ENCODE measurements around the gene VAPB. TPM values are rescaled to one million over a fixed set of nuclear protein-coding genes. Genes with fewer than 3 reads are reported as not detected.

VAPB gene
- total RNA-seq, 1 experiment from 2014 or later: 46.6 TPM

DNA sequence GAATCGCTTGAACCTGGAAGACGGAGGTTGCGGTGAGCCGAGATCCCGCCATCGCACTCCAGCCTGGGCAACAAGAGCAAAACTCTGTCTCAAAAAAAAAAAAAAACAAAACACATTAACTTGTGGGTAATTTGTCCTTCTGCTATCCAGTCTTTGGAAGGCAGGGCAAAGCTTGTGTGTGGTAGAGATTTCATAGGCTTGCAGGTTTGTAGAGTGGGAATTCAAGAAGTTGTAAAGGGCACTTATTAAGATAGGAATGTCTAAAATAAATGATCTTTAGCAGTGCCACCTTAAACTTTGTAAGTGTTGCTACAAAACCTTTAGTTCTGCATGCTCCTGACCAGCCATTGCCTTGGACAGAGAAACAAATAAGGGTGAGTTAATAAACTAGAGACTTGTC, 8.4 kb downstream of the VAPB start:
- CTCF ChIA-PET: no interaction called here
- Mint-ChIP-seq H3K4me1 (peaks cover 47% of the 10 kb centered on the region), H3K27me3 (ENCODE audit: low read depth) (no peaks in the 10 kb centered on the region), H3K27ac (no peak overlapping the region), H3K4me3 (no peak overlapping the region), H3K9me3 (no peaks in the 10 kb centered on the region), H3K36me3 (peaks cover 5% of the 10 kb centered on the region)
- DNase-seq (ENCODE audit: low spot score): no peak
- no peak for ATAC-seq
- POLR2A ChIA-PET: interaction anchor here (0.7 kb wide), 1 partner anchor 16 kb away, joined by 3 read pairs; no protein-coding TSS in a partner anchor
- TF ChIP-seq ZBTB21 (CRISPR knock-in tag; IDR thresholded peaks at IDR 0.05; ENCODE audit: borderline replicate concordance) (no peak), CREM (CRISPR knock-in tag; IDR thresholded peaks at IDR 0.05) (no peak), ATF1 (CRISPR knock-in tag; IDR thresholded peaks at IDR 0.05) (no peak), NFYB (CRISPR knock-in tag; conservative IDR thresholded peaks at IDR 0.05; ENCODE audit: low read depth) (no peak), PRRX2 (CRISPR knock-in tag; IDR thresholded peaks at IDR 0.05) (no peak), IRF2 (CRISPR knock-in tag; IDR thresholded peaks at IDR 0.05; ENCODE audit: borderline replicate concordance, low read depth) (no peak), TCF7 (CRISPR knock-in tag; IDR thresholded peaks at IDR 0.05; ENCODE audit: low read depth) (no peak)
- TF ChIP-seq, protein P1, sequence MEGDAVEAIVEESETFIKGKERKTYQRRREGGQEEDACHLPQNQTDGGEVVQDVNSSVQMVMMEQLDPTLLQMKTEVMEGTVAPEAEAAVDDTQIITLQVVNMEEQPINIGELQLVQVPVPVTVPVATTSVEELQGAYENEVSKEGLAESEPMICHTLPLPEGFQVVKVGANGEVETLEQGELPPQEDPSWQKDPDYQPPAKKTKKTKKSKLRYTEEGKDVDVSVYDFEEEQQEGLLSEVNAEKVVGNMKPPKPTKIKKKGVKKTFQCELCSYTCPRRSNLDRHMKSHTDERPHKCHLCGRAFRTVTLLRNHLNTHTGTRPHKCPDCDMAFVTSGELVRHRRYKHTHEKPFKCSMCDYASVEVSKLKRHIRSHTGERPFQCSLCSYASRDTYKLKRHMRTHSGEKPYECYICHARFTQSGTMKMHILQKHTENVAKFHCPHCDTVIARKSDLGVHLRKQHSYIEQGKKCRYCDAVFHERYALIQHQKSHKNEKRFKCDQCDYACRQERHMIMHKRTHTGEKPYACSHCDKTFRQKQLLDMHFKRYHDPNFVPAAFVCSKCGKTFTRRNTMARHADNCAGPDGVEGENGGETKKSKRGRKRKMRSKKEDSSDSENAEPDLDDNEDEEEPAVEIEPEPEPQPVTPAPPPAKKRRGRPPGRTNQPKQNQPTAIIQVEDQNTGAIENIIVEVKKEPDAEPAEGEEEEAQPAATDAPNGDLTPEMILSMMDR (IDR thresholded peaks at IDR 0.05): no peak
- TF ChIP-seq, protein P2, sequence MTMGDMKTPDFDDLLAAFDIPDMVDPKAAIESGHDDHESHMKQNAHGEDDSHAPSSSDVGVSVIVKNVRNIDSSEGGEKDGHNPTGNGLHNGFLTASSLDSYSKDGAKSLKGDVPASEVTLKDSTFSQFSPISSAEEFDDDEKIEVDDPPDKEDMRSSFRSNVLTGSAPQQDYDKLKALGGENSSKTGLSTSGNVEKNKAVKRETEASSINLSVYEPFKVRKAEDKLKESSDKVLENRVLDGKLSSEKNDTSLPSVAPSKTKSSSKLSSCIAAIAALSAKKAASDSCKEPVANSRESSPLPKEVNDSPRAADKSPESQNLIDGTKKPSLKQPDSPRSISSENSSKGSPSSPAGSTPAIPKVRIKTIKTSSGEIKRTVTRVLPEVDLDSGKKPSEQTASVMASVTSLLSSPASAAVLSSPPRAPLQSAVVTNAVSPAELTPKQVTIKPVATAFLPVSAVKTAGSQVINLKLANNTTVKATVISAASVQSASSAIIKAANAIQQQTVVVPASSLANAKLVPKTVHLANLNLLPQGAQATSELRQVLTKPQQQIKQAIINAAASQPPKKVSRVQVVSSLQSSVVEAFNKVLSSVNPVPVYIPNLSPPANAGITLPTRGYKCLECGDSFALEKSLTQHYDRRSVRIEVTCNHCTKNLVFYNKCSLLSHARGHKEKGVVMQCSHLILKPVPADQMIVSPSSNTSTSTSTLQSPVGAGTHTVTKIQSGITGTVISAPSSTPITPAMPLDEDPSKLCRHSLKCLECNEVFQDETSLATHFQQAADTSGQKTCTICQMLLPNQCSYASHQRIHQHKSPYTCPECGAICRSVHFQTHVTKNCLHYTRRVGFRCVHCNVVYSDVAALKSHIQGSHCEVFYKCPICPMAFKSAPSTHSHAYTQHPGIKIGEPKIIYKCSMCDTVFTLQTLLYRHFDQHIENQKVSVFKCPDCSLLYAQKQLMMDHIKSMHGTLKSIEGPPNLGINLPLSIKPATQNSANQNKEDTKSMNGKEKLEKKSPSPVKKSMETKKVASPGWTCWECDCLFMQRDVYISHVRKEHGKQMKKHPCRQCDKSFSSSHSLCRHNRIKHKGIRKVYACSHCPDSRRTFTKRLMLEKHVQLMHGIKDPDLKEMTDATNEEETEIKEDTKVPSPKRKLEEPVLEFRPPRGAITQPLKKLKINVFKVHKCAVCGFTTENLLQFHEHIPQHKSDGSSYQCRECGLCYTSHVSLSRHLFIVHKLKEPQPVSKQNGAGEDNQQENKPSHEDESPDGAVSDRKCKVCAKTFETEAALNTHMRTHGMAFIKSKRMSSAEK (CRISPR knock-in tag; IDR thresholded peaks at IDR 0.05; ENCODE audit: borderline replicate concordance): no peak
- TF ChIP-seq, protein P3, sequence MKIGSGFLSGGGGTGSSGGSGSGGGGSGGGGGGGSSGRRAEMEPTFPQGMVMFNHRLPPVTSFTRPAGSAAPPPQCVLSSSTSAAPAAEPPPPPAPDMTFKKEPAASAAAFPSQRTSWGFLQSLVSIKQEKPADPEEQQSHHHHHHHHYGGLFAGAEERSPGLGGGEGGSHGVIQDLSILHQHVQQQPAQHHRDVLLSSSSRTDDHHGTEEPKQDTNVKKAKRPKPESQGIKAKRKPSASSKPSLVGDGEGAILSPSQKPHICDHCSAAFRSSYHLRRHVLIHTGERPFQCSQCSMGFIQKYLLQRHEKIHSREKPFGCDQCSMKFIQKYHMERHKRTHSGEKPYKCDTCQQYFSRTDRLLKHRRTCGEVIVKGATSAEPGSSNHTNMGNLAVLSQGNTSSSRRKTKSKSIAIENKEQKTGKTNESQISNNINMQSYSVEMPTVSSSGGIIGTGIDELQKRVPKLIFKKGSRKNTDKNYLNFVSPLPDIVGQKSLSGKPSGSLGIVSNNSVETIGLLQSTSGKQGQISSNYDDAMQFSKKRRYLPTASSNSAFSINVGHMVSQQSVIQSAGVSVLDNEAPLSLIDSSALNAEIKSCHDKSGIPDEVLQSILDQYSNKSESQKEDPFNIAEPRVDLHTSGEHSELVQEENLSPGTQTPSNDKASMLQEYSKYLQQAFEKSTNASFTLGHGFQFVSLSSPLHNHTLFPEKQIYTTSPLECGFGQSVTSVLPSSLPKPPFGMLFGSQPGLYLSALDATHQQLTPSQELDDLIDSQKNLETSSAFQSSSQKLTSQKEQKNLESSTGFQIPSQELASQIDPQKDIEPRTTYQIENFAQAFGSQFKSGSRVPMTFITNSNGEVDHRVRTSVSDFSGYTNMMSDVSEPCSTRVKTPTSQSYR (CRISPR knock-in tag; IDR thresholded peaks at IDR 0.05): no peak
- TF ChIP-seq, protein P4, sequence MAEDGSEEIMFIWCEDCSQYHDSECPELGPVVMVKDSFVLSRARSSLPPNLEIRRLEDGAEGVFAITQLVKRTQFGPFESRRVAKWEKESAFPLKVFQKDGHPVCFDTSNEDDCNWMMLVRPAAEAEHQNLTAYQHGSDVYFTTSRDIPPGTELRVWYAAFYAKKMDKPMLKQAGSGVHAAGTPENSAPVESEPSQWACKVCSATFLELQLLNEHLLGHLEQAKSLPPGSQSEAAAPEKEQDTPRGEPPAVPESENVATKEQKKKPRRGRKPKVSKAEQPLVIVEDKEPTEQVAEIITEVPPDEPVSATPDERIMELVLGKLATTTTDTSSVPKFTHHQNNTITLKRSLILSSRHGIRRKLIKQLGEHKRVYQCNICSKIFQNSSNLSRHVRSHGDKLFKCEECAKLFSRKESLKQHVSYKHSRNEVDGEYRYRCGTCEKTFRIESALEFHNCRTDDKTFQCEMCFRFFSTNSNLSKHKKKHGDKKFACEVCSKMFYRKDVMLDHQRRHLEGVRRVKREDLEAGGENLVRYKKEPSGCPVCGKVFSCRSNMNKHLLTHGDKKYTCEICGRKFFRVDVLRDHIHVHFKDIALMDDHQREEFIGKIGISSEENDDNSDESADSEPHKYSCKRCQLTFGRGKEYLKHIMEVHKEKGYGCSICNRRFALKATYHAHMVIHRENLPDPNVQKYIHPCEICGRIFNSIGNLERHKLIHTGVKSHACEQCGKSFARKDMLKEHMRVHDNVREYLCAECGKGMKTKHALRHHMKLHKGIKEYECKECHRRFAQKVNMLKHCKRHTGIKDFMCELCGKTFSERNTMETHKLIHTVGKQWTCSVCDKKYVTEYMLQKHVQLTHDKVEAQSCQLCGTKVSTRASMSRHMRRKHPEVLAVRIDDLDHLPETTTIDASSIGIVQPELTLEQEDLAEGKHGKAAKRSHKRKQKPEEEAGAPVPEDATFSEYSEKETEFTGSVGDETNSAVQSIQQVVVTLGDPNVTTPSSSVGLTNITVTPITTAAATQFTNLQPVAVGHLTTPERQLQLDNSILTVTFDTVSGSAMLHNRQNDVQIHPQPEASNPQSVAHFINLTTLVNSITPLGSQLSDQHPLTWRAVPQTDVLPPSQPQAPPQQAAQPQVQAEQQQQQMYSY (CRISPR knock-in tag; IDR thresholded peaks at IDR 0.05): no peak
- TF ChIP-seq, protein P5, sequence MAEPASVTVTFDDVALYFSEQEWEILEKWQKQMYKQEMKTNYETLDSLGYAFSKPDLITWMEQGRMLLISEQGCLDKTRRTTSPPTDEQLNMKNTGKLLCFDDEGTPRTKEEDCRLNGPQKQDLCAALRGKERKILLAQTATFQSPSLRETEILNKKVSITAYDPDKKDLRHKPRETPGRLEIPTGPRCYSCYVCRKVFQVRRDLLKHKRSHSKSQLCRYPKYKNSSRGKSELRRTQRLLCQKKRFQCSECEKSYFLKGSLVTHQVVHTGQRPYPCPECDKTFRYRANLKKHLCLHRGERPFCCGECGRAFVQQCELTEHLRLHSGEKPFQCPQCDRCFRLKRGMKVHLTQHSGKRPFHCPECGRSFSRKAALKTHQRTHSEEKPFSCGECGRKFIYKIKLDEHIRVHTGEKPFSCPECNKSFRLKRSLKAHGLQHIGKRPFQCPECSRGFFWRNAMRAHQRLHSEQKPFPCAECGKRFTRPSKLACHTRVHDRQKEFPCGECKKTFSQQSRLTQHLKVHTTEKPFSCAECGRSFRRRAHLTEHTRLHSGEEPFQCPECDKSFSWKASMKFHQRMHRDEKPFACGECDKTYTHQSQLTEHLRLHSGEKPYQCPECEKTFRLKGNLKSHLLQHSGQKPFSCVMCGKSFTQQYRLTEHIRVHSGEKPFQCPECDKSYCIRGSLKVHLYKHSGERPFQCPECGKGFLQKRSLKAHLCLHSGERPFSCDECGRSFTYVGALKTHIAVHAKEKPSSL (CRISPR knock-in tag; conservative IDR thresholded peaks at IDR 0.05): no peak
- TF ChIP-seq, protein P6, sequence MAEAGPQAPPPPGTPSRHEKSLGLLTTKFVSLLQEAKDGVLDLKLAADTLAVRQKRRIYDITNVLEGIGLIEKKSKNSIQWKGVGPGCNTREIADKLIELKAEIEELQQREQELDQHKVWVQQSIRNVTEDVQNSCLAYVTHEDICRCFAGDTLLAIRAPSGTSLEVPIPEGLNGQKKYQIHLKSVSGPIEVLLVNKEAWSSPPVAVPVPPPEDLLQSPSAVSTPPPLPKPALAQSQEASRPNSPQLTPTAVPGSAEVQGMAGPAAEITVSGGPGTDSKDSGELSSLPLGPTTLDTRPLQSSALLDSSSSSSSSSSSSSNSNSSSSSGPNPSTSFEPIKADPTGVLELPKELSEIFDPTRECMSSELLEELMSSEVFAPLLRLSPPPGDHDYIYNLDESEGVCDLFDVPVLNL (CRISPR knock-in tag; IDR thresholded peaks at IDR 0.05; ENCODE audit: borderline replicate concordance, low read depth): no peak
- TF ChIP-seq, protein P7, sequence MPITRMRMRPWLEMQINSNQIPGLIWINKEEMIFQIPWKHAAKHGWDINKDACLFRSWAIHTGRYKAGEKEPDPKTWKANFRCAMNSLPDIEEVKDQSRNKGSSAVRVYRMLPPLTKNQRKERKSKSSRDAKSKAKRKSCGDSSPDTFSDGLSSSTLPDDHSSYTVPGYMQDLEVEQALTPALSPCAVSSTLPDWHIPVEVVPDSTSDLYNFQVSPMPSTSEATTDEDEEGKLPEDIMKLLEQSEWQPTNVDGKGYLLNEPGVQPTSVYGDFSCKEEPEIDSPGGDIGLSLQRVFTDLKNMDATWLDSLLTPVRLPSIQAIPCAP (CRISPR knock-in tag; IDR thresholded peaks at IDR 0.05): no peak
- TF ChIP-seq, protein P8, sequence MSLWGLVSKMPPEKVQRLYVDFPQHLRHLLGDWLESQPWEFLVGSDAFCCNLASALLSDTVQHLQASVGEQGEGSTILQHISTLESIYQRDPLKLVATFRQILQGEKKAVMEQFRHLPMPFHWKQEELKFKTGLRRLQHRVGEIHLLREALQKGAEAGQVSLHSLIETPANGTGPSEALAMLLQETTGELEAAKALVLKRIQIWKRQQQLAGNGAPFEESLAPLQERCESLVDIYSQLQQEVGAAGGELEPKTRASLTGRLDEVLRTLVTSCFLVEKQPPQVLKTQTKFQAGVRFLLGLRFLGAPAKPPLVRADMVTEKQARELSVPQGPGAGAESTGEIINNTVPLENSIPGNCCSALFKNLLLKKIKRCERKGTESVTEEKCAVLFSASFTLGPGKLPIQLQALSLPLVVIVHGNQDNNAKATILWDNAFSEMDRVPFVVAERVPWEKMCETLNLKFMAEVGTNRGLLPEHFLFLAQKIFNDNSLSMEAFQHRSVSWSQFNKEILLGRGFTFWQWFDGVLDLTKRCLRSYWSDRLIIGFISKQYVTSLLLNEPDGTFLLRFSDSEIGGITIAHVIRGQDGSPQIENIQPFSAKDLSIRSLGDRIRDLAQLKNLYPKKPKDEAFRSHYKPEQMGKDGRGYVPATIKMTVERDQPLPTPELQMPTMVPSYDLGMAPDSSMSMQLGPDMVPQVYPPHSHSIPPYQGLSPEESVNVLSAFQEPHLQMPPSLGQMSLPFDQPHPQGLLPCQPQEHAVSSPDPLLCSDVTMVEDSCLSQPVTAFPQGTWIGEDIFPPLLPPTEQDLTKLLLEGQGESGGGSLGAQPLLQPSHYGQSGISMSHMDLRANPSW (CRISPR knock-in tag; conservative IDR thresholded peaks at IDR 0.05; ENCODE audit: low read depth): no peak

Data from WTC11 (cell line).